IPS-NIHi7 (cell line): ENCODE measurements around the gene TRAPPC5.

Source experiments
- DNase-seq: peaks from one replicate; pipeline ENCODE4 v3.0.0; 2012; ENCODE audit warnings: mixed read lengths; ENCODE audit errors: extremely low spot score

The TRAPPC5 gene

DNA sequence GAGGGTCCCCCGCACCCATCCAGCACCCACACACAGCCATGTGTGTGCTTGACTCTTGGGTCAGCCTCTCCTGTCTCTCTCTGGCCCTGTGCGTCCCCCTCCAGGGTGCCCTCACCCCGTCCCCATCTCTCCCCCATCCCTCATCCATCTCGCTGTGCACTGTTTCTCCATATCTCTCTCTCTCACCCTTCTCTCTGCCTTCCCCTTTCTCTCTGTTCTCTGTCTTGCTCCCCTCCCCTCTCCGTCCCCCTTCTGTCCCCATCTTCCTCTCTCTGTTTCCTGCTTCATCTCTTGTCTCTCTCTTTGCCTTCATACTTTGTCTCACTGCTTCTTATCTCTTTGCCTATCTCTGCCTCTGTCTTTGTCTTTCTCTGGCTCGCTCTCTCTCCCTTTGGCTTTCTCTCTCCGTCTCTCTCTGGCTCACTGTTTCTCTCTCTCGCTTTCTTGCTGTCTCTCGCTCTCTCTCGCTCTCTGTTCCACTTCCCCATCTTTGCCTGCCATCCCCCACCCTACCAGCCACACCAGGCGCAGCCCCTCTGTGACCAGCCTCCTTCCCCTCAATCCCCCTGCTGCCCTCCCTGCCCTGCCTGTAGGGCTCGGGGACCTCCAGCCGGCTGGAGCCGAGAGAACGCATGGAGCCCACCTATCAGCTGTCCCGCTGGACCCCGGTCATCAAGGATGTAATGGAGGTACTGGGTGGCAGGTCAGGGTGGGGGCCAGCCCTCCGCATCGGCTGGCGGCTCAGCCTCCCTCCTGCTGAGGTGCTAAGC, 34.8 kb upstream of the TRAPPC5 start:
- DNase-seq, result no peak

DNA sequence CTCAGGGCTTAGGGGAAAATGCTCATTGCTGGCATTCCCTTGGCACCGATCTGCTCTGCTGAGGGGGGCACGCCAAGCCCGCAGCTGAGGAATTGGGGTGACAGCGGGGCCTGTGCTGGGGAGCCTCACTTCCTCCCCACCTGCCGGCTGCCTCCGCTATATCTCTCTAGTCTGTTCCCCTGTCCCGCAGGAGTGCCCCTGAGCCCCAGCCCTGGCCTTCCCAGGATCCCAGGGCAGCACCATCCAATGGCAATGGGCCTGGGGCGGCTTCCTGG, 34.3 kb upstream of the TRAPPC5 start:
- DNase-seq, result no peak

DNA sequence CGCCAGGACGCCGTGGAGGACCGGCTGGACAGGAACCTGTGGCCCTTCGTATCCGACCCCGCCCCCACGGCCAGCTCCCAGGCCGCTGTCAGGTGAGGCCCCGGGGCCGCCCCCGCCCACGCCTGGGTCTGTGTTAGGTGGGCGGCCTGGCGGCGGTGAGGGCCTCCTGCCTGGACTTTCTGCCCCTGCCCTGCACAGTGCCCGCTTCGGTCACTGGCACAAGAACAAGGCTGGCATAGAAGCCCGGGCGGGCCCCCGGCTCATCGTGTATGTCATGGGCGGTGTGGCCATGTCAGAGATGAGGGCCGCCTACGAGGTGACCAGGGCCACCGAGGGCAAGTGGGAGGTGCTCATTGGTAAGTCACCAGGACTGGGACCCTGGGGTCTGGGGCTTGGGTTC, 33.5 kb upstream of the TRAPPC5 start:
- DNase-seq, result no peak

DNA sequence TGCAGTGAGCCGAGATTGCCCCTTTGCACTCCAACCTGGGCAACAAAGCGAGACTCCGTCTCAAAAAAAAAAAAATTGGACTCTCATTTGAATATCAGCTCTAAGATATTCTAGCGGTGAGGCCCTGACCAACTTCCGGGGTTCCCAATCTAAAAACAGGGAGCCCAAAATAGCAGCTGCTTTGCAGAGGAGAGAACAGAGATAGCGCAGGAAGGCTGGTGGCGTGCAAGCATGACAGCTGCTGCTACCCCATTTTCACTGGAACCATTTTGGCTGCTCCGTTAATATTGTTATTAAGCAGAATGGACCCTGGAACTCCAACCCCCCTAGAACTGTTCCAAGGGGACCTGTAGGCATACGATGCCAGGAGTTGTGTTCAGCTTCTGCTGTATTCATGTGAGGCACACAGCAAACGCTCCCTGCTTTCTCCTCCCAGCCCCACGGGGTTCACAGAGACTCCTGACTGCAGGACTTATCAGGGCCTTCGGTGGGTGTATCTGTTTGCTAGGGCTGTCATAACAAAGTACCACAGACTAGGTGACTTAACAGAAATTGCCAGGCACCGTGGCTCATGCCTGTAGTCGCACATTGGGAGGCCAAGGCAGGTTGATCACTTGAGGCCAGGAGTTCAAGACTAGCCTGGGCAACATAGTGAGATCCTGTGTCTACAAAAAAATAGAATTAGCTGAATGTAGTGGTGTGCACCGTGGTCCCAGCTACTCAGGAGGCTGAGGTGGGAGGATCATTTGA, 32.2 kb upstream of the TRAPPC5 start:
- DNase-seq, result no peak

DNA sequence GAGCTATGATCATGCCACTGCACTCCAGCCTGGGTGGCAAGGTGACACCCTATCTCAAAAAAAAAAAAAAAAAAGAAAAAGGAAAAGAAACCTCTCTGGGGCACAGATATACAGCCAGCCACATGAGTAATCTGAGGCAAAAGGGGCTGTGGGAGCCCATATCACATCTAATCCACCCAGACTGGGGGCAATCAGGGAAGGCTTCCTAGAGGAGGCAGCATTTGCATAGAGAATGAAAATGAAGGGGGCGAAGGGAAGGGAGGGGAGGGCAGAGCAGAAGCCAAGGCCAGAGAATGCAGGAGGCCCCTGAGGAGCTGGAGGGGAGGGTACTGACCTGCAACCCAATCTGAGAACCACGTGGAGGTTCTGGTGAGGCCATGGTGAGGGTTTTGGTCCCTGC, 30.5 kb upstream of the TRAPPC5 start:
- DNase-seq, result no peak

DNA sequence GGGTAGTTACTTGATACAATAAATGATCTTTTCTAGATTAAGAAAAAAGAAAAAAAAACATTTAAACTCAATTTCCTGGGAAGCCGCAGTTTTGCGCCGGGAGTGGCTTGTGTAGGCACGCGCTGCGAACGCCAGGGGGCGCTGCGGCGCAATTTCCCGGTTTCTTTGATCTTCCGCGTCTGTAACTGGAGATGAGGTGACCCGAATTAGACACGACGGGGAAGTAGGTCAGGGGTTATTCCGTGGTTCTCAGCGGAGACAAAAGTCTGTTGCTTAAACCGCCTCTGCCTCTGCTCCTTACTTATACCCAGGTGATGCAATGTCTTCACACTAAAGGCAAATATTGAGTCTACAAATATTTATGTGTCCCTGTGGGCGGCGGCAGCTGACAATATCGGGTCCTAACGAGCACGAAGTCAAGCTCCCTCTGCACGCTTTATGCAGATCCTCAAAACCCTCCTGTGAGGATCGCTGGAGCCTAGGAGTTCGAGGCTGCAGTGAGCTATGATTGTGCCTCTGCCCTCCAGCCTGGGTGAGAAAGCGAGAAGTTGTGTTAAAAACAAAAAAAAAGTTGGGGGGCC, 28.5 kb upstream of the TRAPPC5 start:
- DNase-seq, result peak; percentile 91

DNA sequence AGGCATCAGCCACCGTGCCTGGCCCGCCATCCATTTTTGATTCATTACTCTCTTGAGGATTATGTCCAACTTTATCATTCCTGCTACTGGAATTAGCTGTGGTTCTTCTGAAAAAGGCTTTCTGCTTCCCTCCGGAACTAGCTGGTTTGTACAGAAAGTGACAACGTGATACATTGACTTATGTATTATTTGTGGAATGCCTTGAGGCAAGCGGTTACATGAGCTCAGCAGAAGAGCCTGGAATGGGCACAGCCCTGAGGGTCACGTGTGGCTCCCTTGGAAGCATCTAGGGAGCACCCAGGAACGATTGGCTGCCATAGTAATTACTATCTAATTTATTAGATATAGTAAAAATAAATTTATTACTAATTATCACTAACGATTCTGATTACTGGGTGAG, 26.2 kb upstream of the TRAPPC5 start:
- DNase-seq, result no peak

DNA sequence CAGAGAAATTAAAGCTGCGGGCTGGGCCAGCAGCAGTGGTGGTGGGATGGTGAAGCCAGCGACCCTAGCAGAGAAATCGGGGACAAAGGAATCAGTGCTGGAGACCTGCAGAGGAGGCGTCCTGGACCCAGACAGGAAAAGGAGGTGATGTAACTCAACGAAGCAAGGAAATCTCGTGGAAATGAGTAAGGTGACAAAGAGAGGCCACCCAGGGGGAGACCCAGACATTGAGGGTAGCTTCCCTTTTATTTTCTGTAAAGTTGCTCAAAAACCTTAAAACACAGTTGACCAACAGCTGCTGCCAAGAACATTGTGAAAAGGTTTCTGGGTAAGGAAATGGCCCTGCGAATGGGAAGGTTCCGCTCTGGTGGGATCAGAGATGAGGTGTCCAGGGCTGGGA, 25.1 kb upstream of the TRAPPC5 start:
- no peak for DNase-seq

DNA sequence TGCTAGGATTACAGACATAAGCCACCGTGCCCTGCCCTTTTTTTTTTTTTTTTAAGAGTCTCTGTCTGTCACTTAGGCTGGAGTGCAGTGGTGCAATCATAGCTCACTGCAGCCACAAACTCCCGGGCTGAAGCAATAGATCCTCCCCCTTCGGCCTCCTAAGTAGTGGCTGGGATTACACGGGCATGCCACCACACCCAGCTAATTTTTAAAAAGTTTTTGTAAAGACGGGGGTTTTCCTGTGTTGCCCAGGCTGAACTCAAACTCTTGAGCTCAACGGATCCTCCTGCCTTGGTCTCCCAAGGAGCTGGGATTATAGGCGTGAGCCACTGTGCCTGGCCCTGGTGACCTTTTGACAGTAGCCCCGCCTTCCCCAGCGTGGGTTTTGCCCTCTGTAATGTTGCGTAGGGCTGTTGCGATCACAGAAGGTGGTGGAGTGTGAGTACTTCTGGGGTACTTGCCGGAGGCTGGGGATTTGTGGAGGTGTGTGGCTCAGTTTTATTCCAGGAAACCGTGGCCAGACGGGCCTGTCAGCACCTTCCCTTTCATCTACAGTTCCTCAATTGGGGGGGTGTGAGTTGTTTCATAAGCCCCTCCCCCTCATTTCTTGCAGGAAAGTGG, 23.4 kb upstream of the TRAPPC5 start:
- DNase-seq, result no peak

DNA sequence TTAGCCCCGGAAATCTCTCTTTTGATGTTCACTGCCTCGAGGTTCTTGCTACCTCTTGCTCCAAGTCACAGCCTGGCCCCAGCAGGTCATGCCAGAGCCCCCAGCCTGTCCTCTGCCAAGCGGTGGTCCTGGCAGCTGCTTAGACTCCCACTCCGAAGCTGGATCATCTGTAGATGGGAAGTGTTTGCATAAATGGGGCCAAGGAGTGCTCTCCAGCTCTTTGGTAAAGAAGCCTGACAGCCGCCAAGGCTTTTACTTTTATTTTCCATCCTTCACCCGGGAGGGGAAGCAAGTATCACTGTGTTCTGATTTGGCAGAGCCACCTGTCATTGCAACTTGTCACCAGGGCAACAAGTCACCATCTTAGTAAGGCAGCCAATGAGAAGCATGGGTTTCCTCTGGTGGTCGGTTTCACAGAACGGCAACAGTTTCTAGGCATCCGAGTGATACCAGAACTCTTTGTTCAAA, 22.4 kb upstream of the TRAPPC5 start:
- no peak for DNase-seq

DNA sequence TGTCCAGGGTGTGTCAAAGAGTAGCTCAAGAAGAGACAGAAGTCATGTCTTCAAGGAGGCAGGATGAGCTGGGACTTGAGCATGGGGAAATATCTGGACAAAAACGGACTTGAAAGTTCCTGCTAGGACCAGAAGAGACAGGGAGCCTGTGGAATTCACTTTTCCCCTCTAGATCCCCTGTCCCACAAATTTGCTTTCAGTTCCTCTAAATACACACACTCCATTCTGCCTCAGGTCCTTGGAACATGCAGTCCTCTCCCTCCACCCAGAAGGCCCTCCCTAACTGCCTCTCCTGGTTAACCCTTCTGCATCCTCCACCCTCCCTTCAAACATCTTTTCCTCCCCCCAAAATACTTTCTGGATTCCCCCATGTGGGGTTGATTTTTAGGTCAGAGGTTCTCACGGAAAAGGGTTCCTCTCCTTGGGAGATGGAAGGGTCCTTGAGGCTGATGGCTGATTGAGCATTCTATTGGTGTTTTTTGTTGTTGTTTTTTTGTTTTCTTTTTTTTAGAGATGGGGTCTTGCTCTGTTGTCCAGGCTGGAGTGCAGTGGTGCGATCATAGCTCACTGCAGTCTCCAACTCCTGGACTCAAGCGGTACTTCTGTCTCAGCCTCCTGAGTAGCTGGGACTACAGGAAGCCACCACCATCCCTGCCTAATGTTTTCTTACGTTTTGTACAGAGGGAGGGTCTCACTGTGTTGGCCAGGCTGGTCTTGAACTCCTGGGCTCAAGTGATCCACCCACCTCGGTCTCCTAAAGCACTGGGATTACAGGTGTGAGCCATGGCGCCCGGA, 18.7 kb upstream of the TRAPPC5 start:
- DNase-seq, result no peak

DNA sequence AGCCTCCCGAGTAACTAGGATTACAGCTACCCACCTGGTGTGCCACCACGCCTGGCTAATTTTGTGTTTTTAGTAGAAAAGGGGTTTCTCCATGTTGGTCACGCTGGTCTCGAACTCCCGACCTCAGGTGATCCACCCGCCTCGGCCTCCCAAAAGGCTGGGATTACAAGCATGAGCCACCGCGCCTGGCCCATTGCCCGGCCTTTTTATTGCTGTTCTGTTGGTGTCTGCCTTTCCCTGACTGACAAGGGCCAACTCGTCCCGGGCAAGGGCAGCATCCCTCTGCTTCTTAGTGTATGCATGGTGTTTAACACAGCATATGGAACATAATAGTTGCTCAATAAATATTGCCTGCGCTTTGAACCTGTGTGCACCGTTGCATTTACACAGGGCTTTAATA, 18.0 kb upstream of the TRAPPC5 start:
- DNase-seq, result no peak

DNA sequence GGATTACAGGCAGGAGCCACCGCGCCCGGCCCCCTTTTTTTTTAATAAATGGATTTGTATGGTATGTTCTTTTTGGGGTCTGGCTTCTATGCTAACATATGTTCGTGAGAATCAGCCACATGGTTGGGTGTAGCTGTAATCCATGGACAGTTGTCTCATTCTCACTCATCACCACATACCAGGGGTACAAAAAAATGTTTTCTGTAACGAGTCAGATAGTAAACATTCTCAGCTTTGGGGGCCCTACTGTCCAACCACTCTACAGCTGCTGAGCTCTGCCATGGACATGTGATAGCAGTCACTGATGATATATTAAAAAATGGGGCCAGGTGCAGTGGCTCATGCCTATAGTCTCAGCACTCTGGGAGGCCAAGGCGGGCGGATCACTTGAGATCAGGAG, 16.9 kb upstream of the TRAPPC5 start:
- DNase-seq, result no peak

DNA sequence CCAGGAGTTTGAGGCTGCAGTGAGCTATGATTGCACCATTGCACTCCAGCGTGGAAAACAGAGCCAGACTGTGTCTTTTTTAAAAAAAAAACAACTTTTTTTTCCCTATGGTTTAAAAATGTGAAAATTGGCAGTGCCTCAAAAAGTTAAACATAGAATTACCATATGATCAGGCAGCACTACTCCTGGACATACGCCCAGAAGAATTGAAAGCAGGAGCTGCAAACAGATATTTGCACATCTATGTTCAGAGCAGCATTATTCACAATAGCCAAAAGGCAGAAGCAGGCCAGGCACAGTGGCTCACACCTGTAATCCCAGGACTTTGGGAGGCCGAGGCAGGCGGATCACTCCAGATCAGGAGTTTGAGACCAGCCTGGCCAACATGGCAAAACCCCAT, 15.6 kb upstream of the TRAPPC5 start:
- no peak for DNase-seq

DNA sequence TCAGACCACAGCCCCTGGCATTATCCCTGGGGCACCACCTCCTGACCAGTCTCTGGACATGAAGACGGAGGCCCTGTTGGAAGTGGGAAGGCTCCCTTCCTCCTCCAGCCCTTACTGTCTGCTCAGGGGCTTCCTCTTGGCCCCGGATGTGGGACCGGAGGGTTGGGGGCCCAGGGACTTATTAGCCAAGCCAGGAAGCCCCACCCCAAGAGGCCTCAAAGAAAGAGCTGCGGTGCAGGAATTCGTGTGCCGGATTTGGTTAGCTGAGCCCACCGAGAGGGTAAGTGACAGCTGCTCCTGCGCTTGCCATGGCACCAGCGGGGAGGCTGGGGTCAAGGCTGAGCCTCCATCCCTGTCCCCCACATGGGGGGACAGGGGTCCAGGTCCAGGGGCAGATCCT, 11.8 kb upstream of the TRAPPC5 start, which contains the start of gene RETN:
Gene RETN (plus strand): TSS at position 208 of the 400 bp plus-strand sequence. CDS start 278 bp downstream, outside the sequence.
- DNase-seq, result no peak

DNA sequence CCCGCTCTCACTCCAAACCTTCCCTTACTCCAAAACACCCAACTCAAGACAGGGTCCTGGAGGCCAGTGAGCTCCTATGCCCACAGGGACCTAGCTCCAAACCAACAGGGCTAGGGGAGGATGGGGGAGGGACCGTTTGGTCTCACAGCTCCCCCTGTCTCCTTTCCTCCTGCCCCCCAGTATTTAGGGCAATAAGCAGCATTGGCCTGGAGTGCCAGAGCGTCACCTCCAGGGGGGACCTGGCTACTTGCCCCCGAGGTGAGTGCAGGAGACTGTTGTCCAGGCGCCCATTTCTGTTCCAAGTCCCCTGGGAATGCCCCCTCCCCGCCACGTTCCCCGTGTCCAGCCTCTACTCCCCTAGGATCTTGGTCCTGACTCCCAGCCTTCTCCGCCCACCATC, 11.0 kb upstream of the TRAPPC5 start:
- DNase-seq, result no peak

DNA sequence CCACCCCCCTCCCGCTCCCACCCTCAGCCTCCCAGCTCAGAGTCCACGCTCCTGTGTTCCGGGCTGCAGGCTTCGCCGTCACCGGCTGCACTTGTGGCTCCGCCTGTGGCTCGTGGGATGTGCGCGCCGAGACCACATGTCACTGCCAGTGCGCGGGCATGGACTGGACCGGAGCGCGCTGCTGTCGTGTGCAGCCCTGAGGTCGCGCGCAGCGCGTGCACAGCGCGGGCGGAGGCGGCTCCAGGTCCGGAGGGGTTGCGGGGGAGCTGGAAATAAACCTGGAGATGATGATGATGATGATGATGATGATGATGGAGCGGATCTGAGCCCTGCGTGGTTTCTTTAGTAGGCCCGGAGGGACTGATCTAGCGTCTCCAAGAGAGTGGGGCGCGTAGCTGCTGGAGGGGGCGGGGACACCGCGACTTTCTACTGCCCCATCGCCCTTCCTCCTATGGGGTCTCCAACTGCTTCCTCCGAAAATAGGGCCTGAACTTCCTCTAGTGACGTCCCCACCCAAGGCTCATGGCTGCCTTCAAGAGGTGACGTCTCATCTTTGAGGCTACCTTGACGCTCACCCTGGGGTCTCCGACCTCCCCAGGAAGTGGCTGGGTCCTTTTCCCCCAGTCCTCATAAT, 10.4 kb upstream of the TRAPPC5 start:
- DNase-seq, result peak; percentile 73

DNA sequence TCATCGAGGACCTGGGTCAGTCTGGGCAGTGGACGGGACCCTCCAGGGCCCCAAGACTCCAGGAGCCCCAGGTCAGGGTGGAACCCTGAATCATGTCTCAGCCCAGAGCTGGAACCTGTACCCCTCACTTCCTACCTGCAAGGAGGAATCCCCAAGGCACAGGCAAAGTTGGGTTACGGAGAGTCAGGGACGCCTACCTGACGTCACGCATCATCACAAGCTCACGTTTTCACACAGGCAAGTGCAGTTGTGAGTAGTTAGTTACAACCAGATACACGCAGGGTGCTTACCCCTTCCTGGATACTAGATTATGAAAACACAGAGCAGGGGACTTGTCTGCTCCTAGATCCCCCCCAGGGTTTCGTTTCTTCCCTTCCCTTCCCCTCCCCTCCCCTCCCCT, 9.8 kb upstream of the TRAPPC5 start:
- DNase-seq, result no peak

DNA sequence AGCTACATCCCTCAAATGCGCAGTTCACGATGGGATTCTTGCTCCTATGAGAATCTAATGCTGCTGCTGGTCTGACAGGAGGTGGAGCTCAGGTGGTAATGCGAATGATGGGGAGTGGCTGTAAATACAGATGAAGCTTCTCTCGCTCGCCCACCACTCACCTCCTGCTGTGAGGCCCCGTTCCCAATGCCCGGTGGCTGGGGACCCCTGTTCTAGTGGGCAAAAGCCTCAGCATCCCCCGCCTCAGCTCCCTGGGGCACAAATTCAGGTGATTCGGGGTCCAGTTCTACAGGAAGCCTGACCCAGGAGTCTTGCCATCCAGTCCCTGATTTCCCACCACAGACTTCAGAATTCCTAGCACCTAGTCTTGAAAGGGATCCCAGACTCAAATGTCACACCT, 8.1 kb upstream of the TRAPPC5 start:
- no peak for DNase-seq

DNA sequence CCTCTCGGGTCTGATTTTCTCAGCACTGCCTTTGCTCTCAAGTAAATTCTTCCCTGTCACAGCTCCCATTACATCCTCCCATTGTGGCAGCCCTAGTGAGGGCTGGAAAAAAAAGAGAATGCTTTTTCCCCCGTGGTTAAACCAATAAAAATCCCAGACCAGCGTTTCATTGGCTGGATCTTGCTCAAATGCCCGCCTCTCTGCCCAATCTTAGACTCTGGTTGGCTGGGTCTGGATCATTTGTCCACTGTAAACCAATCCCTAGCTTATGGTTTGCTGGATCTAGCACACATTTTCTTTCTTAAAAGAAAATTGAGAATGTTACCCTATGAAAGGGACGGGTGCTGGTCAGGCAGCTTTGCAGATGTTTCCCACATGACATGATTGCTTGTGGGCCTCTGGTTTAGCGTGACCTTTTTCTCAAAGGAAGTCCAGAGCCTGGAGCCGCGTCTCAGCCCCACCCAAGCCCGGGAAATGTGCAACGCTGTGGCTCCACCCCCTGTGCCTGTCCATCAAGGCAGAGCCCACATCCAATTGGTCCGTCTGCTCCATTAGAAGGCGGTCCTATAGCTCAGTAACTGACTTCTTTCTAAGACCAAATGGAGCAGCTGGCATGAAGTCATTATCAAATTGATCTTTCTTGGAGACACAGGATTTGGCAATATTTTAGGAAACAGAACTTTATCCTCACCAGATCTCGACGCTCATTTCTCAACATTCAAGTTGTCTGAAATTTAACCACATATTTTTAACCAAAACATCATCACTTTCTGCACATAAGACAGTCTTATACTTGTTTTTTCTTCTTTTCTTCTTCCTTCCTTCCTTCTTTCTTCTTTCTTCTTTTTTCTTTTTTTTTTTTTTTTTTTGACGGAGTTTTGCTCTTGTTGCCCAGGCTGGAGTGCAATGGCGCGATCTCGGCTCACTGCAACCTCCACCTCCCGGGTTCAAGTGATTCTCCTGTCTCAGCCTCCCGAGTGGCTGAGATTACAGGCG, 6.3 kb upstream of the TRAPPC5 start:
- peak; percentile 84 for DNase-seq
